Prostate gland (tissue), 2 donors: ENCODE results near the gene YARS1. TPM values are rescaled to one million over a fixed set of nuclear protein-coding genes. Genes with fewer than 3 reads are reported as not detected.
"Not testable (repeated sequence)": the region's sequence is repeated elsewhere in the genome, so short reads cannot be mapped to it uniquely, and the experiment has no call there.

ENCODE experiments used
- DNase-seq: peaks from one replicate; pipeline ENCODE4 v3.0.0-alpha.2; 2019; ENCODE audit warnings: low spot score
- H3K27ac ChIP-seq, 2 donors: fragments of 200-600 bp; sonication (generic); 2 replicates each; pipeline ENCODE4 v1.5.1; 2017 to 2019
- H3K27me3 ChIP-seq: fragments of 200-600 bp; sonication (generic); replicated peaks from 2 replicates; pipeline ENCODE4 v1.5.1; 2019; ENCODE audit not compliant: insufficient read depth
- H3K36me3 ChIP-seq, 2 donors: fragments of 200-600 bp; sonication (generic); 1 replicate in 1 of 2; 2 replicates in 1 of 2; pipeline versions ENCODE4 v1.5.1 to v1.8.1; 2017 to 2019
- H3K4me1 ChIP-seq: fragments of 200-600 bp; sonication (generic); replicated peaks from 2 replicates; pipeline ENCODE4 v1.5.1; 2019
- H3K4me3 ChIP-seq, 2 donors: fragments of 200-600 bp; sonication (generic); 2 replicates each; pipeline ENCODE4 v1.5.1; 2017 to 2019
- H3K9me3 ChIP-seq: fragments of 200-600 bp; sonication (generic); 2 replicates; pipeline ENCODE4 v1.5.1; 2017
- CTCF ChIP-seq, 4 experiments: fragments of 200-600 bp in 2 of 4; fragments of 450-650 bp in 2 of 4; sonication (generic) in 2 of 4; IDR thresholded peaks; 1 replicate in 3 of 4; 2 replicates in 1 of 4; pipeline ENCODE4 v1.5.1; 2016 to 2019; ENCODE audit warnings: antibody characterized with exemption in 4 of 4, mild to moderate bottlenecking in 2 of 4, moderate library complexity in 2 of 4
- POLR2A ChIP-seq: fragments of 450-650 bp; IDR thresholded peaks from one replicate; pipeline ENCODE4 v1.6.1; 2016; ENCODE audit warnings: antibody characterized with exemption, mild to moderate bottlenecking
- POLR2AphosphoS5 ChIP-seq: sonication (generic); formaldehyde crosslinking; IDR thresholded peaks from one replicate; pipeline ENCODE4 v1.6.1; 2017; ENCODE audit warnings: antibody characterized with exemption
- WGBS: methylation state at CpG from one replicate; pipeline ENCODE4 v1.1.5; 2018; 5-methylcytosine and 5-hydroxymethylcytosine counted together
- intact Hi-C: fragments of 100-400 bp; cut with DNase I; formaldehyde crosslinking; loops from one replicate; pipeline ENCODE4 v1.14.2; 2022
- total RNA-seq, 2 donors: library from RNA; depleted of rRNA; stranded (reverse); fragments of >200 nt; gene quantifications; one replicate each; pipeline ENCODE4 v1.1.0, GENCODE V29; 2016

Gene YARS1
- total RNA-seq, 2 donors from 2014 or later = 32.0 to 63.5 TPM

- WGBS = 58% methylated on average over 2 of the region's 2 CpGs
- H3K36me3 ChIP-seq, H3K9me3 ChIP-seq, DNase-seq, intact Hi-C loops, H3K4me3 ChIP-seq, H3K4me1 ChIP-seq, H3K27me3 ChIP-seq, H3K27ac ChIP-seq: not testable (repeated sequence)
- peak; percentile 36 for TF ChIP-seq POLR2AphosphoS5
Observed at GRCh38 chr1:32789356-32789755, 27.8 kb downstream of the YARS1 start.

GRCh38 chr1:32786856-32787255 is 30.3 kb downstream of the YARS1 start:
- no peak for DNase-seq
- no peak for TF ChIP-seq POLR2A
- peak; percentile 15 for TF ChIP-seq POLR2AphosphoS5
- TF ChIP-seq CTCF (IDR thresholded peaks at IDR 0.05) = peak in 3 of 4 experiments; percentile 29 to 58 (median 49)
- intact Hi-C loops = no loop called here
- peak overlapping the region in 1 of 2 donors; percentile 19 for H3K27ac ChIP-seq
- H3K36me3 ChIP-seq = no peaks in the 10 kb centered on the region
- H3K4me3 ChIP-seq = no peak overlapping the region
- WGBS = 45% methylated on average over 4 of the region's 4 CpGs
- H3K9me3 ChIP-seq = no peaks in the 10 kb centered on the region
- no peaks in the 10 kb centered on the region for H3K27me3 ChIP-seq
- no peaks in the 10 kb centered on the region for H3K4me1 ChIP-seq

GRCh38 chr1:32784817-32785216 is 32.3 kb downstream of the YARS1 start:
- intact Hi-C loops = no loop called here
- WGBS = 91% methylated on average over 3 of the region's 3 CpGs
- peaks cover 4 to 8% of the 10 kb centered on the region in 2 donors for H3K36me3 ChIP-seq
- TF ChIP-seq POLR2AphosphoS5 (no peak), POLR2A (no peak), CTCF (IDR thresholded peaks at IDR 0.05) (no peak)
- no peak overlapping the region for H3K27ac ChIP-seq
- no peaks in the 10 kb centered on the region for H3K27me3 ChIP-seq
- no peaks in the 10 kb centered on the region for H3K4me1 ChIP-seq
- no peak for DNase-seq
- H3K4me3 ChIP-seq = no peak overlapping the region
- no peaks in the 10 kb centered on the region for H3K9me3 ChIP-seq

- TF ChIP-seq POLR2A (no peak), CTCF (IDR thresholded peaks at IDR 0.05) (no peak), POLR2AphosphoS5 (no peak)
- intact Hi-C loops = no loop called here
- peaks cover 4 to 8% of the 10 kb centered on the region in 2 donors for H3K36me3 ChIP-seq
- H3K27ac ChIP-seq = no peak overlapping the region
- no peaks in the 10 kb centered on the region for H3K9me3 ChIP-seq
- DNase-seq = no peak
- WGBS = 93% methylated on average over 5 of the region's 5 CpGs
- H3K4me3 ChIP-seq = no peak overlapping the region
- no peaks in the 10 kb centered on the region for H3K4me1 ChIP-seq
- no peaks in the 10 kb centered on the region for H3K27me3 ChIP-seq
Observed at GRCh38 chr1:32783851-32784250, 33.3 kb downstream of the YARS1 start.

GRCh38 chr1:32782086-32782485 is 35.1 kb downstream of the YARS1 start:
- Histone ChIP-seq H3K9me3 (no peaks in the 10 kb centered on the region), H3K4me1 (no peaks in the 10 kb centered on the region), H3K4me3 (no peak overlapping the region), H3K27ac (no peak overlapping the region), H3K27me3 (no peaks in the 10 kb centered on the region), H3K36me3 (peaks cover 4 to 8% of the 10 kb centered on the region in 2 donors)
- 92% methylated on average over 5 of the region's 5 CpGs for WGBS
- DNase-seq = no peak
- TF ChIP-seq POLR2A = no peak
- TF ChIP-seq CTCF (IDR thresholded peaks at IDR 0.05) = no peak
- TF ChIP-seq POLR2AphosphoS5 = no peak
- intact Hi-C loops = no loop called here
